NOMO-1 treated with DMSO at 0.1 percent for 48 hours (cell line): Measurements from ENCODE around the gene GATA6.
"Not testable (repeated sequence)": the region's sequence is repeated elsewhere in the genome, so short reads cannot be mapped to it uniquely, and the experiment has no call there.

Source experiments
- DNase-seq: peaks from one replicate; lab custom pipeline; 2025; ENCODE audit not compliant: unreplicated experiment; lab: John Stamatoyannopoulos, UW

Gene GATA6

GRCh38 chr18:22180722-22181121 is 11.3 kb downstream of the GATA6 start:
- no peak for DNase-seq

GRCh38 chr18:22182884-22183697 is 13.7 kb downstream of the GATA6 start:
- no peak for DNase-seq

- DNase-seq = no peak
Observed at GRCh38 chr18:22183698-22184170, 14.3 kb downstream of the GATA6 start.

- DNase-seq = not testable (repeated sequence)
Observed at GRCh38 chr18:22184573-22184972, 15.2 kb downstream of the GATA6 start.

GRCh38 chr18:22185273-22185672 is 15.9 kb downstream of the GATA6 start:
- no peak for DNase-seq

- no peak for DNase-seq
Observed at GRCh38 chr18:22185771-22186386, 16.5 kb downstream of the GATA6 start.

- DNase-seq = no peak
Observed at GRCh38 chr18:22186484-22186971, 17.1 kb downstream of the GATA6 start.

- DNase-seq = no peak
Observed at GRCh38 chr18:22188559-22189267, 19.3 kb downstream of the GATA6 start.

GRCh38 chr18:22189449-22190166 is 20.2 kb downstream of the GATA6 start:
- DNase-seq = peak; percentile 11

- no peak for DNase-seq
Observed at GRCh38 chr18:22191346-22191695, 21.9 kb downstream of the GATA6 start.

- DNase-seq = no peak
Observed at GRCh38 chr18:22191923-22192322, 22.5 kb downstream of the GATA6 start.

- no peak for DNase-seq
Observed at GRCh38 chr18:22193466-22193865, 24.1 kb downstream of the GATA6 start.

GRCh38 chr18:22194151-22194598 is 24.8 kb downstream of the GATA6 start:
- no peak for DNase-seq

- DNase-seq = no peak
Observed at GRCh38 chr18:22195052-22195451, 25.7 kb downstream of the GATA6 start.

- DNase-seq = peak; percentile 6
Observed at GRCh38 chr18:22196943-22197342, 27.6 kb downstream of the GATA6 start.

- no peak for DNase-seq
Observed at GRCh38 chr18:22197668-22198067, 28.3 kb downstream of the GATA6 start.

- DNase-seq = no peak
Observed at GRCh38 chr18:22198163-22198562, 28.8 kb downstream of the GATA6 start.

- no peak for DNase-seq
Observed at GRCh38 chr18:22199005-22199404, 29.6 kb downstream of the GATA6 start.

- no peak for DNase-seq
Observed at GRCh38 chr18:22200611-22201225, 31.3 kb downstream of the GATA6 start.

GRCh38 chr18:22203035-22203434 is 33.6 kb downstream of the GATA6 start:
- DNase-seq = no peak
